GM20000 (cell line): ENCODE measurements around the gene RABGGTB.
"Not testable (repeated sequence)": the region's sequence is repeated elsewhere in the genome, so short reads cannot be mapped to it uniquely, and the experiment has no call there.

Source experiments
- DNase-seq: peaks from one replicate; pipeline ENCODE4 v3.0.0; 2012; ENCODE audit warnings: low spot score
- TF ChIP-seq, protein P1 (sequence below): IDR thresholded peaks from 2 replicates; pipeline ENCODE4 v1.5.1; 2012; ENCODE audit warnings: mild to moderate bottlenecking, control low read depth; ENCODE audit errors: extremely low read depth, missing control alignments

Gene RABGGTB

DNA sequence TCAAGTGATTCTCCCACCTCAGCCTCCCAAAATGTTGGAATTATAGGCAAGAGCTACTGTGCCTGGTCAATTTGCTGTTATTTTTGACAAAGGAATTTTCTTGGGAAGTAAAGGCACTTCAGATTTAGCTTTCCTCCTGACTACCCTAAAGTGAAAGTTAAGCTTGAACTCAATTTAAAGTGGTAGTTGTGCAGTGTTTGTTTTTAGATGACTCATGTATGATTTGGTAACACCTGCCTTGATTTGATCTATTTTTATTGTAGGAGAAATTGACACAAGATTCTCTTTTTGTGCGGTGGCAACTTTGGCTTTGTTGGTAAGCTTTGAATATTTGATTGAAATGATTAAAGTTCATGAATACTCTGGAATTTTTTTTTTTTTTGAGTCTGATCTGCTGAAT is 5.0 kb downstream of the RABGGTB start:
- TF ChIP-seq, protein P1, sequence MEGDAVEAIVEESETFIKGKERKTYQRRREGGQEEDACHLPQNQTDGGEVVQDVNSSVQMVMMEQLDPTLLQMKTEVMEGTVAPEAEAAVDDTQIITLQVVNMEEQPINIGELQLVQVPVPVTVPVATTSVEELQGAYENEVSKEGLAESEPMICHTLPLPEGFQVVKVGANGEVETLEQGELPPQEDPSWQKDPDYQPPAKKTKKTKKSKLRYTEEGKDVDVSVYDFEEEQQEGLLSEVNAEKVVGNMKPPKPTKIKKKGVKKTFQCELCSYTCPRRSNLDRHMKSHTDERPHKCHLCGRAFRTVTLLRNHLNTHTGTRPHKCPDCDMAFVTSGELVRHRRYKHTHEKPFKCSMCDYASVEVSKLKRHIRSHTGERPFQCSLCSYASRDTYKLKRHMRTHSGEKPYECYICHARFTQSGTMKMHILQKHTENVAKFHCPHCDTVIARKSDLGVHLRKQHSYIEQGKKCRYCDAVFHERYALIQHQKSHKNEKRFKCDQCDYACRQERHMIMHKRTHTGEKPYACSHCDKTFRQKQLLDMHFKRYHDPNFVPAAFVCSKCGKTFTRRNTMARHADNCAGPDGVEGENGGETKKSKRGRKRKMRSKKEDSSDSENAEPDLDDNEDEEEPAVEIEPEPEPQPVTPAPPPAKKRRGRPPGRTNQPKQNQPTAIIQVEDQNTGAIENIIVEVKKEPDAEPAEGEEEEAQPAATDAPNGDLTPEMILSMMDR = no peak
- no peak for DNase-seq

- no peak for DNase-seq
- TF ChIP-seq, protein P1 = no peak
Measured at GRCh38 chr1:75792091-75792490, 6.0 kb downstream of the RABGGTB start.

DNA sequence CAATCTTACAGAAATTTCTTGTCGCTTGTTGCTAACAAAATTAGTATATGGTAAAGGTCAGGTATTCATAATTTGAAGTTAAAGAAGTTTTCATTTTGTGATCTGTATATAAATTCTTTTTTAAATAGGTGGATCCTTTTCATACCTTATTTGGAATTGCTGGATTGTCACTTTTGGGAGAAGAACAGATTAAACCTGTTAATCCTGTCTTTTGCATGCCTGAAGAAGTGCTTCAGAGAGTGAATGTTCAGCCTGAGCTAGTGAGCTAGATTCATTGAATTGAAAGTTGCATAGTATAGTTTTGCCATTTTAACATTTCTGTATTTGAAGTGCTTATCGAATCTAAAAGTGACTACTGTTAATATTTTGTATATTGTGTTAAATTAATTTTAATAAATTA is 8.3 kb downstream of the RABGGTB start:
- DNase-seq = no peak
- TF ChIP-seq, protein P1 = no peak

- DNase-seq = no peak
- TF ChIP-seq, protein P1 = no peak
Measured at GRCh38 chr1:75795703-75796193, 9.7 kb downstream of the RABGGTB start.

DNA sequence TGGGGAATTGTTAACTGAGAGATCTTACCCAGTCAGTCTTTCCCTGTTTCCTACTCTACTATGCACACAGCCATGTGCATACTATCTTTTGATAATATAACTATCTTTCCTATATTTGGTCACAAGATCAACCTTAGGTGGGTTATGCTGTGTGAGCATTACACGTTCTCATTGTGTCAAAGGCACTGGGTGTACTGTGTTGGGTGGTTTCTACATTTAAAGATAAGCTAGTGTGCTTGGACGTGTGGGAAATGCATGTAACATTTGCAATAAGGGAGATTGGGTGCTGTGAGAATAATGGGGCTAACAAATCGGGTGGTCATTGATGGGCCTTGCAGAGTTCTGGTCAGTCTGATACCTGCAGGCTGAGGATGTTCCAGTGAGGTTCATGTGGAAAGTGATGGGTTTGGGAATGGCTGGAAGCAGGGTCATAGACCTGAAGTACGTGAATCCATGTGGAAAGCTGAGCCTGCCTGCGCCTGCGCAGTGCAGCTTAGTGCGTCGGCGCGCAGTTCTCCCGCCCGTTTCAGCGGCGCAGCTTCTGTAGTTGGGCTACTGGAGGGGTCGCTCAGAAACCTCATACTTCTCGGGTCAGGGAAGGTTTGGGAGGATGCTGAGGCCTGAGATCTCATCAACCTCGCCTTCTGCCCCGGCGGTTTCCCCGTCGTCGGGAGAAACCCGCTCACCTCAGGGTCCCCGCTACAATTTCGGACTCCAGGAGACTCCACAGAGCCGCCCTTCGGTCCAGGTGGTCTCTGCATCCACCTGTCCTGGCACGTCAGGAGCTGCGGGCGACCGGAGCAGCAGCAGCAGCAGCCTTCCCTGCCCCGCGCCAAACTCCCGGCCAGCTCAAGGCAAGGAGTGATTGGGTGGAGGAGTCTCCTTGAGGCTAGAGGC is 10.6 kb downstream of the RABGGTB start, which contains the start of gene MSH4:
TSS of gene MSH4 (plus strand) at position 507 of the 897 bp plus-strand sequence. CDS start at position 611, 104 bp downstream.
- no peak for DNase-seq

DNA sequence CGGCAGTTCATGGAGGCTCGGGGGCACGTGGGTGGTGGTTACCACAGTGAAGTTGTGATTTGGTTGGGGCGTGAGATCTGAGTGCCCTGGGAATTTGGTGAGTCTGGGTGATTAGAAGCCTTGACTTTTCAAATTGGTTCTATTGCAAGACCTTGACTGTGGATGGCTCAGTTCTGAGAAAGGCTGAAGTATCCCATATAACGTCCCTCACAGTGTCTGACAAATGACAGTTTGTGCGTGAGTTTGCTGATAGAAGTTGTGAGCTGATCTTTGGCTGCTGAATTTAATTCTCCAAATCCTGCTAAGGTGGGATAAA is 11.2 kb downstream of the RABGGTB start:
- TF ChIP-seq, protein P1 = no peak
- no peak for DNase-seq

More for the DNA sequence above, 10.6 kb downstream of the RABGGTB start, which contains the start of gene MSH4:
- TF ChIP-seq, protein P1 = no peak

DNA sequence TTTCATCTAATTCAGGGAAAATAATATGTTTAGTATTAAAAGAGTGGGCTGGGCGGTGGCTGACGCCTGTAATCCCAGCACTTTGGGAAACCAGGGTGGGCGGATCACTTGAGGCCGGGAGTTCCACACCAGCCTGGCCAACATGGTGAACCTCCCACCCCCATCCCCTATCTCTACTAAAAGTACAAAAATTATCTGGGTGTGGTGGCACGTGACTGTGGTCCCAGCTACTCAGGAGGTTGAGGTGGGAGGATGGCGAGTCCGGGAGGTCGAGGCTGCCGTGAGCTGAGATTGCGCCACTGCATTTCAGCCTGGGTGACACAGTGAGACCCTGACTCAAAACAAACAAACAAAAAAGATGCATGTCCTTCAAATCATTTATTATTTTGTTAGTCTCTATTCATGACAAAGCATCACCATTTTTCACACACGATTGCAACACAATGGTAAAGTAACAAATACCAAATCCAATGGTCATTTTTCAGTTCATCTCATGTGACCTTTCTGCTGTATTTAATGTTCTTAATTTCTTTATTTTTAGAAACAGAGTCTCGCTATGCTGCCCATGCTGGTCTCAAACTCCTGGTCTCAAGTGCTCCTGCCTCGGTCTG is 11.7 kb downstream of the RABGGTB start:
- DNase-seq = no peak
- TF ChIP-seq, protein P1 = no peak

- not testable (repeated sequence) for DNase-seq
Measured at GRCh38 chr1:75801480-75801879, 15.4 kb downstream of the RABGGTB start.
